NOMO-1 treated with DMSO at 0.1 percent for 48 hours (cell line): ENCODE measurements around the gene MYBPC1.
"Not testable (repeated sequence)": the region's sequence is repeated elsewhere in the genome, so short reads cannot be mapped to it uniquely, and the experiment has no call there.

Source experiments
- DNase-seq: peaks from one replicate; lab custom pipeline; 2025; ENCODE audit not compliant: unreplicated experiment; lab: John Stamatoyannopoulos, UW

MYBPC1 gene, protein sequence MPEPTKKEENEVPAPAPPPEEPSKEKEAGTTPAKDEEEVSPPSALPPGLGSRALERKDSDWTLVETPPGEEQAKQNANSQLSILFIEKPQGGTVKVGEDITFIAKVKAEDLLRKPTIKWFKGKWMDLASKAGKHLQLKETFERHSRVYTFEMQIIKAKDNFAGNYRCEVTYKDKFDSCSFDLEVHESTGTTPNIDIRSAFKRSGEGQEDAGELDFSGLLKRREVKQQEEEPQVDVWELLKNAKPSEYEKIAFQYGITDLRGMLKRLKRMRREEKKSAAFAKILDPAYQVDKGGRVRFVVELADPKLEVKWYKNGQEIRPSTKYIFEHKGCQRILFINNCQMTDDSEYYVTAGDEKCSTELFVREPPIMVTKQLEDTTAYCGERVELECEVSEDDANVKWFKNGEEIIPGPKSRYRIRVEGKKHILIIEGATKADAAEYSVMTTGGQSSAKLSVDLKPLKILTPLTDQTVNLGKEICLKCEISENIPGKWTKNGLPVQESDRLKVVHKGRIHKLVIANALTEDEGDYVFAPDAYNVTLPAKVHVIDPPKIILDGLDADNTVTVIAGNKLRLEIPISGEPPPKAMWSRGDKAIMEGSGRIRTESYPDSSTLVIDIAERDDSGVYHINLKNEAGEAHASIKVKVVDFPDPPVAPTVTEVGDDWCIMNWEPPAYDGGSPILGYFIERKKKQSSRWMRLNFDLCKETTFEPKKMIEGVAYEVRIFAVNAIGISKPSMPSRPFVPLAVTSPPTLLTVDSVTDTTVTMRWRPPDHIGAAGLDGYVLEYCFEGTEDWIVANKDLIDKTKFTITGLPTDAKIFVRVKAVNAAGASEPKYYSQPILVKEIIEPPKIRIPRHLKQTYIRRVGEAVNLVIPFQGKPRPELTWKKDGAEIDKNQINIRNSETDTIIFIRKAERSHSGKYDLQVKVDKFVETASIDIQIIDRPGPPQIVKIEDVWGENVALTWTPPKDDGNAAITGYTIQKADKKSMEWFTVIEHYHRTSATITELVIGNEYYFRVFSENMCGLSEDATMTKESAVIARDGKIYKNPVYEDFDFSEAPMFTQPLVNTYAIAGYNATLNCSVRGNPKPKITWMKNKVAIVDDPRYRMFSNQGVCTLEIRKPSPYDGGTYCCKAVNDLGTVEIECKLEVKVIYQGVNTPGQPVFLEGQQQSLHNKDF

DNA sequence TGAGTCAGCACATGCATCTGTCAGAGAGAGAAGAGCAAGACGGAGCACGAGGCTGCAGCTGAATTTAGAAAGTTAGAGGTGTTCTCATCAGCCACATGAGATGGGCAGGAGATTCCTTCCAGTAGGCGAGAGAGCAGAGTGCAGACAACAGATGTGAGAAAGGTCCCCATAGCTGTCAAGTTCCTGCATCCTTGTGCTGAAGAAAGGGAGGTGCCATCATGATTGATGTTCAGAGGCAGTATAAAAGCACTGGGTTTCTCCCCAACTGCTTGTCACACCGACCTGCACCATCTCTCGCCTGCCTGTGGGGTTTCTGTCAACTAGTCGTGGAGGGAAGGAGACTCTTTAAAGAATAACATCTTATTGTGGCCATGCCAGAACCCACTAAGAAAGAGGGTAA lies at the start of gene MYBPC1:
Gene MYBPC1, plus strand, starts transcription at position 272 of the 400 bp plus-strand sequence. Its CDS starts 100 bp downstream, at position 372.
- DNase-seq: no peak

DNA sequence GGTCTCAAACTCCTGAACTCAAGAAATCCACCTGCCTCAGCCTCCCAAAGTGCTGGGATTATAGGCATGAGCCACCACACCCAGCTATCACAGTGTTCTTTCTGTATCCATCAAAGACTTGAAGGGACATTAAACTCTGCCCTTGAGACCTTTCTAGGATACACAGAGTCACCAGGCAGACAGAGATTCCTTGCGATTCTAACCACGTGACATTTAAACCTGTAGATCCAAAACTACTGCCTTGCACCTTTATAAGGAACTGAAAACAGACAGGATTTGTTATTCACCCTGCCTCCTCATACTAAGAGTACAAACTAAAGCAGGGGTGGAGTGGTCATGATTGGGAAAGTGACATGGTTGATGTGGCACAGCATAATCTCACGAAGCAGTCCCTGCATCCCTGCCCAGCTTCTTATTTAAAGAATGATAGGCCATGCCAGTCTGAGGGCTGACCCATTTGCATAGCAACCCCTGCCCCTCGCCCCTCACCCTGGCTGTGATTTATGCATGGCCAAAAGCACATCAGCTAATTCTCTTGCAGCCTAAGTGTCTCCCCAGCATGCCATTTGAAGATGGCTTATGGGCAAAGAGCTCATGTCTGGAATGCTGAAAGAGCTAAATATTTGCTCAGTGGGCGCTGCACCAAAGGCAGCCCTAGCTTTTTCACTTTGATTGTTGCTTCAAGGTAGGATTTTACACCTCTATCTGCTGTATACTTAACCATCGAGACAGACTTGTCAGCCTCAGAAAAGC lies 43.2 kb upstream of the MYBPC1 start:
- no peak for DNase-seq

DNA sequence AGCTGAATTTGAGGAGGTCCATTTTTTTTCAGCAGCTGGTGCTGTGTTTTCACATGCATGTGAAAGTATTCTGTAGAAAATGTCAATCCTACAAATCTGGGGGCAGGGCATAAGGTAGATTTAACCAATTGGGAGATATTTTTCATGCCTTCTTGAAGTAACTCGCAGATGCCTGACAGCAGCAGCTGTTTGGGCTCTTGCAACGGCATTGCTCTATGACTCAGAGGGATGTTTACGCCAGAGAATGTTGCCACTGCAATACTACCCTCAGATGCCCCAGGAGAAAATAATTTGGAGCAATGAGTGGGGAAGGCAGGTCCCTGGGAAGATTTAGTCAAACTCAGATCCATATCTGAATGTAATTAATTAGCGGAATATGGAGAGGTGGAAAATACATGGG lies 42.5 kb upstream of the MYBPC1 start:
- no peak for DNase-seq

DNA sequence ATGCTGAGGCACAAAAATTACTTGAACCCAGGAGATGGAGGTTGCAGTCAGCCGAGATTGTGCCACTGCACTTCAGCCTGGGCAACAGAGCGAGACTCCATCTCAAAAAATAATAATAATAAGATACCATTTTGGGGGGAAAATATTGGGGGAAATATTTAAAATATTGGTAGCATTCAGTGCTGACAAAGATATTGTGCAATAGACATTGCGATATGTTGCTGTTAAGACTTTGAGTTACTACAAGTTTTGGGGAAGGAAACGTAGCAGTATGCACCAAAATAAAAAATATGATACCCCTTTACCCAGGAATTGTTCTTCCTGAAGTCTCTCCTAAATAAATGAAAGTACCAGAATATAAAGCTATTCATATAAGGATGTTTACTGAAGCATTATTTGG lies 37.7 kb upstream of the MYBPC1 start:
- DNase-seq: no peak

DNA sequence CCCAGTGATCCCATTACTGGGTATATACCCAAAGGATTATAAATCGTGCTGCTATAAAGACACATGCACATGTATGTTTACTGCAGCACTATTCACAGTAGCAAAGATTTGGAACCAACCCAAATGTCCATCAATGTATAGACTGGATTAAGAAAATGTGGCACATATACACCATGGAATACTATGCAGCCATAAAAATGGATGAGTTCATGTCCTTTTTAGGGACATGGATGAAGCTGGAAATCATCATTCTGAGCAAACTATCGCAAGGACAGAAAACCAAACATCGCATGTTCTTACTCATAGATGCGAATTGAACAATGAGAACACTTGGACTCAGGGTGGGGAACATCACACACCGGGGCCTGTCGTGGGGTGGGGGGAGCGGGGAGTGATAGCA lies 36.0 kb upstream of the MYBPC1 start:
- DNase-seq: not testable (repeated sequence)

DNA sequence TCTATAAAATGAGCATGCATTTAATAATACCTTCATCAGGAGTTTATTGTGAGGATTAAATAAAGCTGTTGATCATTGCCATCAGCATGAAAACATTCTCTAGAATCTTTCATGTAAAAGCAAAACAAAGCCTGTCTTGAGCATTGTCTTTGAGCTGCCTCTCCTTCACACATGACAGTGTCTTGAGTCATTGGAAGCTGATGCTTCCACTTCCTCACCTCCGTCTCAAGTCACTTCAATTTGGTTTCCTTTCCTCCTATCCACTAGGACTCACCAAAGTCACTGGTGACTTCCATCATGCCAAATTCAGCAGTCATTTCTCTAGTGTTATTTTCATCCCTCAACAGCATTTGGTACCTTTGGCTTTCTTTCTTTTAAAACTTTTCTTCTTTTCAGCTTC lies 31.6 kb upstream of the MYBPC1 start:
- no peak for DNase-seq

DNA sequence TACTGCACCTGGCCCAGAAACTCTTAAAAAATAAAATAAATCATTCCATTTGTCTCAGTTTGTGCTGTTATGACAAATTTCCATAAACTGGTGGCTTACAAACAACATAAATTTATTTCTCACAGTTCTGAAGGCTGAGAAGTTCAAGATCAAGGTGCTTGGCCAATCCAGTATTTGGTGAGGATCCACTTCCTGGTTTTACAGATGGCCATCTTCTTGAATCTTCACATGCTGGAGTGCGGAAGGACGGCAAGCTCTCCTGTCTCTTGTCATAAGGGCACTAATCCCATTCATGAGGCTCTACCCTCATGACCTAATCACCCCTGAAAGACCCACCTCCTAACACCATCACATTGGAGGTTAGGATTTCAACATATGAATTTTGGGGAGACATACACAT lies 29.9 kb upstream of the MYBPC1 start:
- no peak for DNase-seq

DNA sequence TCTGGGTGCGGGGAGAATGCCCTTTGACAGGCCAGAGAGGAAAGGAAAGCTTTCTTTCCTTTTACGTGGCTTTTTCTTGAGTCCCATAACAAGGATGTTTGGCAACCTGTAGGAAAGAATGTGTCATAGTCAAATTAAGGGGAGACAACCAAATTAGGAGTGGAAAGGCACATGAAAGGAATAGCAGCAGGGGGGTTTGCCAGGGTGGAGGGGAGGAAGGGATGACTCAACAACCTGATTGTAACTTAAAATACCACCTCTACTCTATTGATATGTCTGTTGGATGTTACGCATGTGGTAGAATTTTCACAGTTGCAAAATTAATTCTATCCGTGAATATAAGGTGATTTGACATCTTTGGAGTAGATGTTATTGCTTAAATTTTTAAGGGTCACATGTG lies 28.5 kb upstream of the MYBPC1 start:
- DNase-seq: no peak

DNA sequence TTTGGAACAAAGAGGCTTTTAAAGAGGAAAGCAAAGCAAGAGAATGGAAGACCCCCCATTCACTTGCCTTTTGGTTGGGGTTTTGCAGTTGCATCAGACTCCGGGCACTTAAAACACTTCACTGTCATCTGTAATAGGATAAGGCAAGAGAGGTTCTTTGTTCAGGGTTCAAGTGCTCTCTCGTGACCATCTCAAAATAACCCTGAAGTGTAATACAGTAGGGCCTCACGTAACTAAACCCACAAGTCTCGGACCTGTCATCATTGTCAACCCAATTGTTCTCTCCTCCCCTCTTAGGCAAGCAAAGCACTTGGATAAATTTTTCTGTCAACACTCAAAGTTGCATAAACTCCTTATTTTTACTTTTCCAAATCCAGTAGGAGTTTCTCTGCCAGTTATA lies 26.9 kb upstream of the MYBPC1 start:
- no peak for DNase-seq

DNA sequence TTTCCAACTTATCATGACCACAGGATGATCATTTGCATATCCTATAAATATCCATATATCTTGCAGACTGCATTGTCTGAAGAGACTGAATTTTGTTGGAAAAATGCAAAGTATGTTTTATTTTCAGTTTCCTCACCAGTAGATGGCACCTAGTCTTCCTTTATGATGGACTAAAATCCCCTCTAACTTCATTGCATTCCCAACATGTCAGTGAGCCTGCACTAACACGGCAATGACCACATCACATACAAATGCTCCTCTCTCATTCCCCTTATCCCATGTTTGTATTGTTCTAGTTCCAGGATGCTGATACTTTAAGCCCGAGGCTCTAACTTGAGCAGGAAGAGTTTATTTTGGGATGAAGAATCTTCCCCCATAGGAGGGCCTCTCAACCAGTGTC lies 24.7 kb upstream of the MYBPC1 start:
- DNase-seq: peak; percentile 39

DNA sequence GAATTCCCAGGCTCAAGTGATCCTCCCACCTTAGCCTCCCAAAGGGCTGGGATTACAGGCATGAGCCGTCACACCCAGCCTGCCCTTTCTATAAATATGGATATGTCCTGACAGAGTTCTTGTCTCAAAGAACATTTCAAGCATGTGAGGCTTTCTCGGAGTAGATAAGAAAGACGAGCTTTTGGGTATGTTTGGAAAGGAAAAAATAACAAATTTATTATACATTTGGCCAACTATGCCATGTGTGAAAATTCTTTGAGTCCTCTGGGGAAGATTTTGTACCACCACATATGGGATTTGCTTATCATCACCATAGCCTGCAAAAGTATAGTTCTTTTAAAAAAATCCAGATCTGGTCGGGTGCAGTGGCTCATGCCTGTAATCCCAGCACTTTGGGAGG lies 23.7 kb upstream of the MYBPC1 start:
- DNase-seq: no peak

DNA sequence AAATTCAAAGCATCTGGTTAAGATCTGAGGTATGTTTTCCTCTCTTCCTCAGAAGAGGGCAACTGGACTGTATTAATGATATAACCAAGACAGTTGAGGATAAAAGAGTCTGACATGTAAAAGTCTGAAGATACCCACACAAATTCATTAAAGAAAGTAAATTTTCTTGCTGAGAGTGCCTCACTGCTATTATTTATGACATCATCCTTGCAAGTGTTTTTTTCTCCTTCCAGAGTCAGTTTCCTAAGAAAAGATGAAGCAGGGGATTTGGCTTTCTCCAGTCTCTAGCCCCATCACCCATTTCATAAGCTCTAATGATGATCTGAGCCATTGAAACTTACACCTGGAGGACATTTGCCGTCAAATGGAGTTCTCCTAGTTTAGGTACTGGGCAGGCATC lies 21.0 kb upstream of the MYBPC1 start:
- no peak for DNase-seq

DNA sequence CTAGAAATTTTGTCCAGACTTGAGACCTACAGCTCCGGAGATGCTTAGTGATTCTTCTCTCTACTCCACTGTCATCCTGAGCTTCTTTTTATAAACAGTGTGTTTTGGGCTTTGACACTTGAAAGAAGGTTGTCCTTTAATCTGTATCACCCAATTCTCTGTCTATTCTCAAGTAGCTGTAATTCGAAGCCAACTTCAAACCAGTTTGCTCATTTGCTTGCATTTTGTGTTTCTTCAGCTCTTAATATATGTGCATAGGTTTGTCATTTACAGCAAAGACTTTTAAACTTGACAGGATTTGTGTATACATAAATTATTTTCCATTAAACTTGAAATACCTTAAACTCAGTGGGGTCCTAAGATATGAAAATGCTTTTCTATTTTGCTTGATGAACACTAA lies 16.4 kb upstream of the MYBPC1 start:
- DNase-seq: no peak

DNA sequence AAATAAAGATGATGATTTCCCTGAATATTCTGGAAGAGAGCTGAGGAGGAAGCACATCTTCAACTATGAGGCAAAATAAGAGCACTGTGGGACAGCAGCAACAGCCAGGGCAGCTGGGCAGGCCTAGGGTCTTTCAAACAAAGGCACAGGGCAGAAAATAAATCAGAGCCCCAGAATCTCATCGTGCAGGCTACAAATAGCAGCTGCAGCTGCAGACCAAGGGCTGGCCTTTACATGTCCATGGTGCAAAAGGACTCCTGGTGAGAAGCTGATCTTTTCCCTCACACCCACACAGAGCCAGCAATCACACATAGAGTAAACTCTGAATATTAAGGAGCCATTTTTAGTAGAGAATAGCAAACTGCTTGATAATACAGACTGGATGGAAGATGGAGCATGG lies 13.6 kb upstream of the MYBPC1 start:
- no peak for DNase-seq

DNA sequence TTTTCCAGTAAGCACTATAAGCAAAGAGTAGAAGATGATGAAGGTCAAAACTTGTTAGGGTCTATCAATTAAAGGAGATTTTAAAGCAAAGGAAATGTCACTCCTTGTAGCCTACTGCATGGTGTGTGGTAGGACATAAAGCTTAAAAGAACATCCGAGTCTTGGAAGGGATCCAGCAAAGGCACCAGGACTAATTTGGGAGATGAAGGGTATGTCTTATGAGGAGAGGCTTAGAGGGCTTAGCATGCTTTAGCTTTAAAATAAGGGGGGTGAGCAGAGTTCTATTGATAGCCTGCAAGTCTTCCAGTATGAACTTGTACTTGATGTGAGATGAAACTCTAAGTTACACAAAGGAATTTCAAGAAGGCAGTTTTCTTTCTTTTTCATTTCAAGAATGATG lies 11.8 kb upstream of the MYBPC1 start:
- no peak for DNase-seq

DNA sequence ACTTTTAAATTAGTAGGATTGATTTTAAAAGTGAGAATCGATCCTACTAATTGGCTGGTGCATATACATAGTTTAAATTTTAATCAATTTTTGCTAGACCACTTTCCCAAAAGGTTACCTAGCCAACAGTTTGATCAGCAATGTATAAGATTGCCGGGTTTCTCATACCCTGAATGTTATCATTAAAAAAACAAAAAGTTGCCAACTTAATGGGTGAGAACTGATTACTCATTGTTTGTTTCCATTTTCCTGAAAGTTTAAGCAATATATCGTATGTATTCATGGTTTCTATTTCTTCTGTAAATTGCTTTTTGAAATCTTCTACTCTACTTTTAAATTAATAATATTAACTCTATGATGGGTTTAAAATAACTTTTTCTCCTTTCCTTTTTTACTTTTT lies 4.4 kb upstream of the MYBPC1 start:
- DNase-seq: no peak

DNA sequence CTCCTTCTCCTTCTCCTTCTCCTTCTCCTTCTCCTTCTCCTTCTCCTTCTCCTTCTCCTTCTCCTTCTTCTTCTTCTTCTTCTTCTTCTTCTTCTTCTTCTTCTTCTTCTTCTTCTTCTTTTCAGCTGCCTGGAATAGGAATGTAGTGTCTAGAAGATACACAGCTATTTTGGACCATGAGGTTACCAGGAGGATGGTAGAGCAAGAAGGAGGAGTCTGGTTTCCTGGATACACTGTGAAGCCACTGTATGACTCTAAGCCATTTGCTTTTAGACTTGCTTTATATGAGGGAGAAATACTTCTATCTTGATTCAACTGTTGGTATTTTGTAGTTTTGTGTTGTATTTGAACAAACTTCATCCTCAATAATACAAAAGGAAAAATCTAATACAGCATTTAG lies 3.0 kb upstream of the MYBPC1 start:
- DNase-seq: no peak

DNA sequence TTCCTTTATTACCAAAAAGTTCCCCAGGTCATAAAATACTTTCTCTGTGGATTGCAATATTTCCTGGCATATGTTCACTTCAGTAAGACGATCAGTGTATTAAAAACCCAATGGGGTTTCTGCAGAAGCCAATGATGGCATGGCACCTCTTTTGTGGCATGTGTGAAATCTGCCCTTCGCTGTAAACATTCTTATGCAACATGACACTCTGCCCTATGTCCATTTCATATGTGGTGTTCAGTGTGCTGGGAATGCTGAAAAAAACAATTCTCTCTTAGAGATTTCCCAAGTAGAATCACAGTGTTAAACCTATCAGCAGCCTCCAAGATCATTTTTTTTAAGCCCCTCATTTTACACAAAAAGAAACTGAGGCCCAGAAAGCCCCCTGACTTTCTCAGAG lies 2.3 kb upstream of the MYBPC1 start:
- no peak for DNase-seq

DNA sequence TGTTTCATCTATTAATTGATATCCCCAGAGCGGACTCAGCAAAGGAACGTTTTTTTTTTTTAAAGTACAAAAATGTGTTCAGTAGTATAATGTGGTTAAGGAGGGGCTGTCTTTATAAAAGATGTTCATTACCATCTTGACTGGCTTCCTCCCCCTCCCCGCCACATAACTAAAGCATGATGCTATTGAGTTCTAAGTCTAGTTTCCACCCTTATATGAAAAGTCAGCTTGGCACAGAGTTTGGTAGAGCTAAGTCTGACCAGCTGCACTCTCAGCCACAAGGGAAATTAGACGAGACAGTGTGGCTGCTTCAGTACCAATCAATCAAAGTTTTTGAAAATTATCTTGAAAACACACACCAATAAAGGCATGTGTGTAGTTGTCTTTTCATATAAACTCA lies 1.9 kb upstream of the MYBPC1 start:
- DNase-seq: no peak

DNA sequence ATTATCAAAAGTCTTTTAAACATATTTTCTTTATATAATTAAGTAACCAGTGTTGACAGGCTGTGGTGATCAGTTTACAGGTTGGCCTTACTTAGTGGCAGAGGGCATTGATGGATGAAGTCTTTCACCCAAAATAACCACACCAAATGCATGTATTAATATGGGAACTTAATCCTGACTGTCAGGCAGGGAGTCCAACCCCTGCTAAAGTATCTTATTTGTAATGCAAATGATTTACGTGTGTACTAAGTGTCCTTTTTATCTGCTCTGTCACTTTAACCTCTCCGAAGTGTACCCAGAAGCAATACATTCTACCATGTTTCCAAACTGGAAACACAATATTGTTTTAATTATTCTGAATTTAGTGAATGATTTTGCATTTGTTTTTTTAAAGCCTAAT lies 1.4 kb downstream of the MYBPC1 start:
- no peak for DNase-seq

DNA sequence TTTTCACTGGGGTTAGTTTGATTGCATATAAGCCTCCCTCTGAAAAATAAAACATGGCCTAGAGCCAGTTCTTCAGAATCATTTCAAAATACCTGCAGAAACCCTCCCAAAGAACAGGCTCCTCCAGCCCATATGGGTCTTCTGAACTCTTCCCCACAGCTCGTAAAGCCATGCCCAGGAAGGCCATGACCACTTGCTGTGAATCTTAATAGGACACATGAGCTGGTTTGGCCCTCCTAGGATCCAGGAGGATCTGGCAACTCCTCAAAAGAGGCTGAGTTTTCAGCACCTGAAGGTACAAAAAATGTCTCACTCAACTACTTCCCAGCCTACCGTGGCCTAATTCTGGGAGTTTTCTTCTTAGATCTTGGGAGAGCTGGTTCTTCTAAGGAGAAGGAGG lies 2.4 kb downstream of the MYBPC1 start:
- no peak for DNase-seq
